Mammary epithelial cell (primary cell): Measurements from ENCODE around the gene SMCHD1.

Experiments
- EZH2 ChIP-seq: IDR thresholded peaks from 2 replicates; pipeline ENCODE4 v1.6.1; 2012; ENCODE audit warnings: low read length, inconsistent platforms, borderline replicate concordance
- TF ChIP-seq, protein P1 (sequence below), 2 donors: IDR thresholded peaks in 1 of 2; conservative IDR thresholded peaks in 1 of 2; 2 replicates each; pipeline ENCODE4 v1.5.1; 2011 to 2012; ENCODE audit warnings: inconsistent platforms in 2 of 2, low read length in 2 of 2, mild to moderate bottlenecking in 2 of 2, control low read depth in 1 of 2, low read depth in 1 of 2; ENCODE audit not compliant: insufficient read depth in 1 of 2; ENCODE audit errors: extremely low read depth in 1 of 2

DNA sequence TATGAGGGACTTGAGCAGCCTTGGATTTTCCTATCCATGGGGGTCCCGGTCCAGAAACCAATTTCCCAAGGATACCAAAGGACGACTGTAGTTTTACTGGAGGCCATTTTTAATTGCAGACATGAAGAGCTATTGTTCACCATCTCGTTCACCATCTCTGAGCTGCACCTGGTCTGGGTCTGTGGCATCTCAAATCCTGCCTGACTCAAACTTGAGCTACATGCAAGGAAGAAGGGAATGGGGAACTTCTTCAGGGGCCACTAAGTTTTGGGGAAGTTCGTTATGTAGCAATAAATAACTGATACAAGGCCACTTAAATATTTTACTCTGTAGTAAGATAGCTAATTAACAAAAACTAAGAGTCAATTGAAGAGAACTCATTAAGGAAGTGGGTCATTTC is 2.1 kb upstream of the SMCHD1 start:
- TF ChIP-seq, protein P1, sequence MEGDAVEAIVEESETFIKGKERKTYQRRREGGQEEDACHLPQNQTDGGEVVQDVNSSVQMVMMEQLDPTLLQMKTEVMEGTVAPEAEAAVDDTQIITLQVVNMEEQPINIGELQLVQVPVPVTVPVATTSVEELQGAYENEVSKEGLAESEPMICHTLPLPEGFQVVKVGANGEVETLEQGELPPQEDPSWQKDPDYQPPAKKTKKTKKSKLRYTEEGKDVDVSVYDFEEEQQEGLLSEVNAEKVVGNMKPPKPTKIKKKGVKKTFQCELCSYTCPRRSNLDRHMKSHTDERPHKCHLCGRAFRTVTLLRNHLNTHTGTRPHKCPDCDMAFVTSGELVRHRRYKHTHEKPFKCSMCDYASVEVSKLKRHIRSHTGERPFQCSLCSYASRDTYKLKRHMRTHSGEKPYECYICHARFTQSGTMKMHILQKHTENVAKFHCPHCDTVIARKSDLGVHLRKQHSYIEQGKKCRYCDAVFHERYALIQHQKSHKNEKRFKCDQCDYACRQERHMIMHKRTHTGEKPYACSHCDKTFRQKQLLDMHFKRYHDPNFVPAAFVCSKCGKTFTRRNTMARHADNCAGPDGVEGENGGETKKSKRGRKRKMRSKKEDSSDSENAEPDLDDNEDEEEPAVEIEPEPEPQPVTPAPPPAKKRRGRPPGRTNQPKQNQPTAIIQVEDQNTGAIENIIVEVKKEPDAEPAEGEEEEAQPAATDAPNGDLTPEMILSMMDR (conservative IDR thresholded peaks at IDR 0.05 in 1 of 2, IDR thresholded peaks at IDR 0.05 in 1 of 2; ENCODE audit: extremely low read depth in 1 of 2, insufficient read depth in 1 of 2, low read depth in 1 of 2, low read length in 2 of 2) = no peak
- no peak for TF ChIP-seq EZH2
